A673 (cell line): ENCODE measurements around the gene CTDSP1. TPM values are rescaled to one million over a fixed set of nuclear protein-coding genes. Genes with fewer than 3 reads are reported as not detected.

Experiments used
- BruUV-seq: library from RNA; stranded (reverse); fragments of 400-500 nt; replicated peaks from 2 replicates; lab custom pipeline; 2021; lab: Mats Ljungman, UMichigan
- CTCF ChIA-PET: fragments of 300-600 bp; sonication (Branson Sonifier 250); formaldehyde crosslinking; loops from one replicate; lab custom pipeline; 2022; ENCODE audit warnings: antibody characterized with exemption; lab: Charles Lee
- POLR2A ChIA-PET: fragments of 300-600 bp; sonication (Branson Sonifier 250); formaldehyde crosslinking; loops from one replicate; lab custom pipeline; 2022; ENCODE audit warnings: antibody characterized with exemption; ENCODE audit not compliant: low non-redundant PET; lab: Charles Lee
- DNase-seq: peaks from one replicate; pipeline ENCODE4 v3.0.0-alpha.2; 2015; ENCODE audit warnings: low spot score
- H3K27ac ChIP-seq: fragments of 200-600 bp; sonication (generic); 2 replicates; pipeline ENCODE4 v1.5.1; 2016; ENCODE audit warnings: mixed run types, low read depth, mild to moderate bottlenecking, mixed read lengths, antibody characterized with exemption, low read length; ENCODE audit not compliant: poor library complexity, severe bottlenecking
- H3K27me3 ChIP-seq: fragments of 200-600 bp; sonication (generic); replicated peaks from 2 replicates; pipeline ENCODE4 v1.6.1; 2017; ENCODE audit warnings: mixed run types, low read depth, mild to moderate bottlenecking, mixed read lengths, antibody characterized with exemption, low read length; ENCODE audit not compliant: insufficient read depth, poor library complexity
- H3K36me3 ChIP-seq: fragments of 200-600 bp; sonication (generic); 2 replicates; pipeline ENCODE4 v1.6.1; 2016; ENCODE audit warnings: mixed run types, mild to moderate bottlenecking, mixed read lengths, antibody characterized with exemption, low read length; ENCODE audit not compliant: insufficient read depth, poor library complexity, severe bottlenecking
- H3K4me1 ChIP-seq: fragments of 200-600 bp; sonication (generic); 2 replicates; pipeline ENCODE4 v1.6.1; 2017; ENCODE audit warnings: mixed run types, mild to moderate bottlenecking, mixed read lengths, antibody characterized with exemption, low read length; ENCODE audit not compliant: insufficient read depth, poor library complexity, severe bottlenecking
- H3K4me3 ChIP-seq: fragments of 200-600 bp; sonication (generic); 2 replicates; pipeline ENCODE4 v1.5.1; 2016; ENCODE audit warnings: low read depth, mixed run types, mild to moderate bottlenecking, mixed read lengths, low read length; ENCODE audit not compliant: poor library complexity, severe bottlenecking
- H3K9me3 ChIP-seq: fragments of 200-600 bp; sonication (generic); 2 replicates; pipeline ENCODE4 v1.6.1; 2016; ENCODE audit warnings: mixed run types, low read depth, mild to moderate bottlenecking, mixed read lengths, antibody characterized with exemption, low read length; ENCODE audit not compliant: poor library complexity, severe bottlenecking
- EZH2 ChIP-seq: fragments of 200-600 bp; sonication (generic); IDR thresholded peaks from 2 replicates; pipeline ENCODE4 v1.6.1; 2017; ENCODE audit warnings: borderline replicate concordance, low read depth, mild to moderate bottlenecking, mixed read lengths, antibody characterized with exemption, low read length; ENCODE audit not compliant: poor library complexity, severe bottlenecking
- intact Hi-C: fragments of 100-400 bp; cut with micrococcal nuclease; formaldehyde crosslinking; loops from one replicate; pipeline ENCODE4 v1.10.0; 2022; ENCODE audit not compliant: unreplicated experiment
- total RNA-seq: library from RNA; stranded (reverse); gene quantifications from 2 replicates; pipeline ENCODE4 v1.2.3, GENCODE V29; 2021
- TF ChIP-seq, protein P1 (sequence below): fragments of 300-800, 200-600 bp; sonication (generic); conservative IDR thresholded peaks from 2 replicates; pipeline ENCODE4 v1.5.1; 2017; ENCODE audit warnings: low read depth, mild to moderate bottlenecking, antibody characterized with exemption, low read length, moderate library complexity, mixed read lengths

The CTDSP1 gene
- total RNA-seq, 1 experiment from 2014 or later, result 72.3 TPM

DNA sequence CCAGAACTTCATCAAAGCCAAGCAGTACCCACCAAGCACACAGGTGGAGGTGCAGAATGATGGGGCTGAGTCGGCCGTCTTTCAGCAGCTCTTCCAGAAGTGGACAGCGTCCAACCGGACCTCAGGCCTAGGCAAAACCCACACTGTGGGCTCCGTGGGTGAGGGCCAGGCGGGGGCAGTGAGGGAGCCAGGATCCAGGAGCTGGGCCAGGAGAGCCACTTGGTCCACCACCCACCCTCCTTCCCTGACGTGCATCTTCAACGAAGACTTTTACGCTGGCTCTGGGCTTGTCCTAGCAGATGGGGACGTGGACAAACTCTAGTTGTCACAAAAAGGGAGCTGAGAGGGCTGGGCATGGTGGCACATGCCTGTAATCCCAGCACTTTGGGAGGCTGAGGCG, 31.1 kb downstream of the CTDSP1 start:
- H3K27me3 ChIP-seq, result no peaks in the 10 kb centered on the region
- no peak for DNase-seq
- CTCF ChIA-PET, result interaction anchor here (0.9 kb wide), 1 partner anchor 136 kb away, joined by 3 read pairs; no protein-coding TSS in a partner anchor
- no TSS peak for BruUV-seq
- no peaks in the 10 kb centered on the region for H3K36me3 ChIP-seq
- intact Hi-C loops, result no loop called here
- no peak overlapping the region for H3K27ac ChIP-seq
- no peak overlapping the region for H3K4me3 ChIP-seq
- no peaks in the 10 kb centered on the region for H3K4me1 ChIP-seq
- H3K9me3 ChIP-seq, result no peaks in the 10 kb centered on the region
- TF ChIP-seq, protein P1, sequence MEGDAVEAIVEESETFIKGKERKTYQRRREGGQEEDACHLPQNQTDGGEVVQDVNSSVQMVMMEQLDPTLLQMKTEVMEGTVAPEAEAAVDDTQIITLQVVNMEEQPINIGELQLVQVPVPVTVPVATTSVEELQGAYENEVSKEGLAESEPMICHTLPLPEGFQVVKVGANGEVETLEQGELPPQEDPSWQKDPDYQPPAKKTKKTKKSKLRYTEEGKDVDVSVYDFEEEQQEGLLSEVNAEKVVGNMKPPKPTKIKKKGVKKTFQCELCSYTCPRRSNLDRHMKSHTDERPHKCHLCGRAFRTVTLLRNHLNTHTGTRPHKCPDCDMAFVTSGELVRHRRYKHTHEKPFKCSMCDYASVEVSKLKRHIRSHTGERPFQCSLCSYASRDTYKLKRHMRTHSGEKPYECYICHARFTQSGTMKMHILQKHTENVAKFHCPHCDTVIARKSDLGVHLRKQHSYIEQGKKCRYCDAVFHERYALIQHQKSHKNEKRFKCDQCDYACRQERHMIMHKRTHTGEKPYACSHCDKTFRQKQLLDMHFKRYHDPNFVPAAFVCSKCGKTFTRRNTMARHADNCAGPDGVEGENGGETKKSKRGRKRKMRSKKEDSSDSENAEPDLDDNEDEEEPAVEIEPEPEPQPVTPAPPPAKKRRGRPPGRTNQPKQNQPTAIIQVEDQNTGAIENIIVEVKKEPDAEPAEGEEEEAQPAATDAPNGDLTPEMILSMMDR, result no peak
- TF ChIP-seq EZH2, result no peak
- POLR2A ChIA-PET, result no interaction called here

DNA sequence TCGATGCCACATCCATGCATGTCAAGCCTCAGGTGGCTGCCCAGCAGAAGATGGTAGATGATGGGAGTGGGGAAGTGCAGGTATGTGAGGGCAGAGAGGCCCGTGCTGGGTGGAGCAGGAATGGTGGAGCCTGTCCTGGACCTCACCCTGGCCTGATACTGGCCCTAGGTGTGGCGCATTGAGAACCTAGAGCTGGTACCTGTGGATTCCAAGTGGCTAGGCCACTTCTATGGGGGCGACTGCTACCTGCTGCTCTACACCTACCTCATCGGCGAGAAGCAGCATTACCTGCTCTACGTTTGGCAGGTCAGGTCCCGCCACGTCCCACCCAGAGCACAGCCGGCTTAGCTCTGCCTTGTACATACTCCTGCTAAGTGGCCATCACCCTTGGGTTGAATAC, 32.2 kb downstream of the CTDSP1 start:
- TF ChIP-seq, protein P1, result no peak
- TF ChIP-seq EZH2, result no peak
- no peaks in the 10 kb centered on the region for H3K36me3 ChIP-seq
- no peak overlapping the region for H3K27ac ChIP-seq
- no peaks in the 10 kb centered on the region for H3K27me3 ChIP-seq
- intact Hi-C loops, result no loop called here
- no peak overlapping the region for H3K4me3 ChIP-seq
- no peaks in the 10 kb centered on the region for H3K4me1 ChIP-seq
- H3K9me3 ChIP-seq, result no peaks in the 10 kb centered on the region
- ChIA-PET POLR2A (no interaction called here), CTCF (no interaction called here)
- DNase-seq, result no peak
- no TSS peak for BruUV-seq

DNA sequence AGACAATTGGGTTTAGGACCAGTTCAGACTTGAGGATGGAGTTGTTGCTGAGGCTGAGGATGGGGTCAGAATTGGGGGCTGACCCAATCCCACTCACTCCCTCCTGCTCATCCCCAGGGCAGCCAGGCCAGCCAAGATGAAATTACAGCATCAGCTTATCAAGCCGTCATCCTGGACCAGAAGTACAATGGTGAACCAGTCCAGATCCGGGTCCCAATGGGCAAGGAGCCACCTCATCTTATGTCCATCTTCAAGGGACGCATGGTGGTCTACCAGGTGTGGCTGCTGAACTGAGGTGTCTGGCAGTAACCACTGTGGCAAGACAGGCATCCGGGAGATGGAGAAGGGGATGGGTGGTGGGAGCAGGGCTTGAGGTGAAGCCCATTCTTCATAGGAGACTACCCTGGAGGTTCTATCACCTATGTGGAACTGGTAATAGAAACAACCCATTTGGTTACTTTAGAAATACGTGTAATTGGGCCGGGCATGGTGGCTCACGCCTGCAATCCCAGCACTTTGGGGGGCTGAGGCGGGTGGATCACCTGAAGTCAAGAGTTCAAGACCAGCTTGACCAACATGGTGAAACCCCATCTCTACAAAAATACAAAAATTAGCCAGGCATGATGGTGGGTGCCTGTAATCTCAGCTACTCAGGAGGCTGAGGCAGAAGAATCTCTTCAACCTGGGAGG, 33.2 kb downstream of the CTDSP1 start:
- no peaks in the 10 kb centered on the region for H3K9me3 ChIP-seq
- no peaks in the 10 kb centered on the region for H3K27me3 ChIP-seq
- ChIA-PET POLR2A (no interaction called here), CTCF (no interaction called here)
- H3K36me3 ChIP-seq, result no peaks in the 10 kb centered on the region
- no peak overlapping the region for H3K4me3 ChIP-seq
- H3K4me1 ChIP-seq, result no peaks in the 10 kb centered on the region
- H3K27ac ChIP-seq, result no peak overlapping the region
- BruUV-seq, result no TSS peak
- TF ChIP-seq, protein P1, result no peak
- TF ChIP-seq EZH2, result no peak
- DNase-seq, result no peak
- intact Hi-C loops, result no loop called here
